NK-92 (cell line): ENCODE results near the gene IQSEC1.

Source experiments
- DNase-seq: peaks from one replicate; lab custom pipeline; 2025; ENCODE audit not compliant: unreplicated experiment; lab: John Stamatoyannopoulos, UW

The IQSEC1 gene

DNA sequence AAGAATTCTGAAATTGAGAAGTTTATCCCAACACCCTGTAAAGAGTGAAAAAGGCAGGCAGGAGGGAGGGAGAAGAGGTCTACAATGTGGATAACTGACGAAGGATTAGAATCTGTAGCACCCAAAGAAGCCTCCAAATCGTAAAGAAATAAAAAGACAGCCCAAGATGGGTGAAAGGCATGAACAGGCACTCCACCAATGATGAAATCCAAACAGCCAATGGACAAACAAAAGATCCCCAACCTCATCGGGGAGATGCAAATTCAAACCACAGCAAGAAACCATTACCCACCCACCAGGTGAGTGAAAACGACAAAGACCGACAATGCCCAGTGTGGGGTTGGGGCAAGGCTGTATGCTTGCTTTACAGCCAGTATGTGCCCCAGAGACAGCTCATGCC lies 85.6 kb downstream of the IQSEC1 start:
- DNase-seq: no peak

DNA sequence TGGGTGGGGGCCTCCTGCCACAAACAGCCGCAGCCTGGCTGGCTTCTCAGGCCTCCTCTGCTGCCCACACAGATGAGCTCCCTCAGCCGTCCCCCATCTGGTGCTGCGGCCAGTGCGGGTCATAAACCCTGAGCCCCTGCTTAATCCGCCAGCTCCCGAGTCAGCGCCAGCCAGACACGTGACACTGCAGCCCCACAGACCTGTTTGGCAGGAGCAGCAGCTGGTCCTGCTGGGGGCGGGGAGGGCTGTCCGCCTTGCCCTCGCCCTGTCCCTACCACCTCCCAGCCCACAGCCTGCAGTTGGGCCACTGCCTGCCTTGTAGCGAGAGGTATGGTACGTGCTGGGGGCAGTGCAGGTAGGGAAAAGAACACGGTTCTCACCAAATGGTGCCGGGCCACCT lies 86.2 kb downstream of the IQSEC1 start:
- no peak for DNase-seq

- DNase-seq: no peak
Observed at GRCh38 chr3:12986521-12986920, 86.7 kb downstream of the IQSEC1 start.

DNA sequence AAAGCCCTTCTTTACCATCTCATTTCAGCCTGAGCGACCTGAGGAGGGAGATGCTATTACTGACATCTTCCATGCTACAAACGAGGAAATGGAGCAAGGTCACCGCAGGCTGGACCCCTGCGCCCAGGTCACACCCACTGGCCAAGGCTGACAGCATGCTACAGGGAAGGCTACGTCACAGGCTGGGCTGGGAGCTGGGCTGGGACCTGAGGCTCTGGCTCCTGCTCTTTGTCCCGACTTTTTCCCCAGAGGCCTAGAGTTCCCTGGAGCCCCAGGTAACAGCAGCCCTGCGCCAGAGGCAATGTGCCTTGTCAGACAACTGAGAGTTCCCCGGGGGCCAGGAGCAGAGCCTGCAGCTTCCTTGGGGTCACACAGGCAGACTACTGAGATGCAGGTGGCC lies 87.2 kb downstream of the IQSEC1 start:
- no peak for DNase-seq

GRCh38 chr3:12985148-12985547 lies 88.1 kb downstream of the IQSEC1 start:
- no peak for DNase-seq

DNA sequence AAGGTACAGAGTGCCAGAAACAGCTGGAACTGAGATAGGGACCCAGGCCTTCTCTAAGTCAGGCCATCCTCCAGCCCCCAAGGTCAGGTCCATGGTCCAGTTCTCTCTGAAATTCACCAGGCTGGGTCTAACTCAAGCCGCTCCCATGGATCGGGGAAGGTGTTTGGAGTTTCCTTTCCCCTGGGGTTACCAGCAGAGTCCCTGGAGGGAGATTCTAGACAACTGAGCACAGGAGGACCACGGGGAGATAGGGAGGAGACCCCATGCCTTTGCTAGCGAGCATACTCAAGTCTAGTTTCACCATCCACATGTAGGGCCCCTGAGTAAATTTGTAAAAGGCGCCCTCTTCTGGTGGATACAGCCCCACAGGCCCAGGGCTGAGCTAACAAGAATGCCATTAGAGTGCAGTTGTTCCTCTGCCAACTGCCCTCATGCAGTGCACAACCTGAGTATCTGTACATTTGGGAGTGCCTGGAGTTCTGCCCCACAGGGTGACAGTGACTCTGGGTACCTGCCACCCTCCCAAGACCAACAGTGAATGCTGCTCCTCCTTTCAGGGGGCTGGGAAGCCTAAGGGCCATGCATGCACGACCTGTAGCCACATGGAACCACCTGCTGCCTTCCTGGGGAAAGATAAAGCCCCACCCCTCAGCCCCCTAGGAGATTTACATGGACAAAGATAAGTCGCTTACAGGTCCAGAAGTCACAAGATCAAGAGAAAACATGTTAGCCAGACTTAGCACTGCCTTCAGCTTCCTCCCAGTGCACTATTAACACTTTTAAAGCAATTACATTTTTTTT lies 89.0 kb downstream of the IQSEC1 start:
- no peak for DNase-seq

- no peak for DNase-seq
Observed at GRCh38 chr3:12983319-12983718, 89.9 kb downstream of the IQSEC1 start.

DNA sequence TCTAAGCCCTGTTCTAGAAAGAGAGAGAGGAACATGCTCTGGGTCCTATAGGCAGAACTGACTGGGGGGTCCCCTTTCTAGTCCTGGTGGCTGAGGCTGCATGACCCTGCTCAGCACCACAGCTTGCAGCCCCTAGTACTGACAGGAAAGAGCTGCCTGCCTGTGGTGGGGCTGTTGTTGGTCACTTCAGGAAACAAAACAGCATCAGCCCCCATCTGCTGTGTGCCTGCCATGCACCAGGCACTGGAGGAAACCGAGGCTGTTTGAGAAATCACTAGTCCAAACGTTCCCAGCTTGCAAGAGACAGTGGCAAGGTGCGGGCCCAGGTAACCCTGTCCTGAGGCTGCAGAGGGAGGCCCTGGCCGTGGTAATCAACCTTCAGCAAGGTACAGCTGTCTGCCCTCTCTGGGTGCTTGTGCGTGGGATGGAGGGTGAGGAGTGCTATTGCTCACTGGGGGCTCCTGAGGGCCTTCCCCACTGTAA lies 90.6 kb downstream of the IQSEC1 start:
- DNase-seq: no peak

- DNase-seq: no peak
Observed at GRCh38 chr3:12981306-12982275, 91.6 kb downstream of the IQSEC1 start.

DNA sequence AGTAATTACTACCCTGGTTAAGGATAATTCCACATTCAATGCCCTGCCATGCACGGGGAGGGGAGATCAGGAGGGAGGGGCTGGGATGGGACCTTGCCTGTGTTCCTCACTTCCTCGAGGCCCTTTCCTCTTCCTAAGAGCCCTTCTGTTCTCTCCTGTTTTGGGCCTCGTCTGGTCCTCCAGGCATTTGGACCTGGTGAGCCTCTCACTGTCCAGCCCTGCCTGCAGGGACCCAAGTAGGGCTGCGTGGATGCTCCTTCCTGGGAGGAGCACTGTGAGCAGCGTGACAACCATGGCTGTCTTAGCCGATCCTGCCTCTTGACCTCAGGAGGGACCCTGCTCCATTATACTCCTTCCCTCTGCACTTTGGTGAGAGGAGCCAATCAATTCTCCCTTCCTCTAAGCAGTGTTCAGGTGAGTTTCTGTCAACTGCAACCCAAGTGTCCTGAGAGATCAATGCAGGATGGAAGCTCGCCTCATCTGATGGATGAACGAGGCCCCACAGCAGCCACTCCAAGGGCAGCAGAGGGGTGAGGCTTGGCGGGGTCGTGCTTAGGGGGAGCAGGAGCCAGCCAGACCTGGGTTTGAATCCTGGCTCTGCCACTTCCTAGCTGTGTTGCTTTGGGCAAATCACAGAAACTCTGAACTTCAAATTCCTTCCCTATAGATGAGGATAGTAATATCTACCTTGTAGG lies 92.5 kb downstream of the IQSEC1 start:
- no peak for DNase-seq

DNA sequence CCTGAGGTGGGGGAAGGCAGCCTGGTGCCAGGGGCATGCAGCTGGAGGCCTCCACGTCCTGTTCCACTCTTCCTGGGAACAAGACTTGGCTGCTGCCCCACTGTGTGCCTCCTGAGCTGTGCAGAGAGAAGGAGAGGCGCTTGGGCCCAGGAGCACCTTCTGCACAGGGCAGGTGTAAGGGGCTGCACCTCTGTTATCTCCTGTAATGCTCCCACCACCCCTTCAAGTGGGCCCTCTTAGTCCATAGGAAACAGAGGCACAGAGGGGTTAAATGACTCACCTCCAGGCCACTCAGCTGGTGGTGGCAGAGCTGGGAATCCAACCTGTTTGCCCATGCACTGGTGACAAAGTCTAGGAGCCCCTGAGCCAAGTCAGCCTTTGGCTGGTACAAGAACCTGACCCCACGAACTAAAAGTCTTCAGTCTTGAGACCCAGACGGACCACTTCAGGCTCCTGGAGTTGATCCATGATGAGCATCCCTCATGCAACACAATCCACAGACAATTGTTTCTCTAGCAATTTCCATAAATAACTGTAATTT lies 93.2 kb downstream of the IQSEC1 start:
- no peak for DNase-seq

DNA sequence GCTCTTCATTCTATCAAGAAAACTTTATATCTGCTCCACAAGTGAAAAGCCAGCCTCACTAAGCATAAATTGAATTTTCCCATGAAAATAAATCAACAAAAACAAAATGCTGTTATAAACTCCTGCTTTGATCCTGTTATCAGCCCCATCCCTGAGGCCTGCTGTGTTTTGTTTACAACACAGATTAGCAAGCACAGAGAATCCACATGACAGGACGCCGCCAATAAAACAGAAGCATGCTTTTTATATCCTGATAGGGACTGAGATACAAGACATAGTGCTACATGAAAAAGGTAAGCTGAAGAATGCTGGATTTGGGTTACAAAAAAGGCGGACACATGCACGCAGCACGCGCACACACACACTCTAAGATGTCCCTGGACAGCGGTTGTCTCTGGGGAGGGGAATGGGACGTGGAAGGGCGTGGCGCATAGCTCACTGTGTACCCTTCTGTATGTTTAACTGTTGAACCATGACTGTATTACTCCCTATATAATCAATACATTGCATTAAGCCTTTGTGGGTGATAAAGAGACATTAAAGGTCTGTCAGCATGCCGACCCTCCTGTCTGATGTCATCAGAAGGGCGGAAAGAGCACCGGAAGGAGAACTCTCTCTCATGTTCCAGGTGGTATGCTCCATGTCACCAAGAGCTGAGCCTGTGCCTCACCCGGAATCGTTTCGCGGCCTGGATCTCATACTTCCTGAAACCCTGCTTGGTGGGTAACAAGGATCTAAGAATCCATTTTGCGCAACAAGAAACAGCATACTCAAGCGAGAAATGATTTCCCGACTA lies 93.9 kb downstream of the IQSEC1 start:
- no peak for DNase-seq

GRCh38 chr3:12978682-12979081 lies 94.5 kb downstream of the IQSEC1 start:
- no peak for DNase-seq

- no peak for DNase-seq
Observed at GRCh38 chr3:12977117-12977808, 96.0 kb downstream of the IQSEC1 start.

DNA sequence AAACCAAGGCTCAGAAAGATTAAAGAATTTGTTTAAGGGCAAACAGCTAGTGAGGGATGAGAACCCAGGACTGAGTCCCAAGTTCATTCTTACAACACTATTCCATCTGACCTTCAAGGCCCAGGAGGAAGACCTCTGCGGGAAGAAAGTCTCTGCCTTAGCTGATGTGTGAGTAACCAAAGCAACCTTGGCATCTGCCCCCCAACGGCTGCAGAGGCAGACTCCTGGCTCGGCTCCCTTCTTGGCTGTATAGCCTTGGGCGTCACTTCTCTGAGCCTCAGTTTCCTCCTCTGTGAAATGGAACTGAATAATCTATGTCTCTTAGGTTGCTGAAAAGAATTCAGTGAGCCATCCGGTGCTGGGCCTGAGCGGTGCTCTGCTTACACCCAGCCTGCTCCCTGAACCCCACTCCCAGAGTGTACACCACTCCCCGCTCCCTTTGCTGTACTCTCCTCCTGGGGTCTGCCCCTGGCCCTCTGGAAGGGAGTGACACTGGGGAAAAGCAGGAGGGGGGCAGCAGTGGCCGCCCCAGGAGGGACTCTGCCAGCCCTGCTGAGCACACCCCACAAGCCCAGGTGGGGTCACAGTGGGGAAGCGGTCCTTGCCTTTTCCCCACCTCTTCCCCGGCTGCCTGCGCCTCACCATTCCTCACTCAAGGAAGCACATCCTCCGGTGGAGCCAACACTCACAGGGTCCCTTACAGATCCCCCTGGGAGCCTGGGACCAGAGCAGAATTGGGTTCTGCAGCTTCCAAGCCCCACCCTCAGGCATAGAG lies 97.3 kb downstream of the IQSEC1 start:
- no peak for DNase-seq

- DNase-seq: no peak
Observed at GRCh38 chr3:12974819-12975218, 98.4 kb downstream of the IQSEC1 start.

DNA sequence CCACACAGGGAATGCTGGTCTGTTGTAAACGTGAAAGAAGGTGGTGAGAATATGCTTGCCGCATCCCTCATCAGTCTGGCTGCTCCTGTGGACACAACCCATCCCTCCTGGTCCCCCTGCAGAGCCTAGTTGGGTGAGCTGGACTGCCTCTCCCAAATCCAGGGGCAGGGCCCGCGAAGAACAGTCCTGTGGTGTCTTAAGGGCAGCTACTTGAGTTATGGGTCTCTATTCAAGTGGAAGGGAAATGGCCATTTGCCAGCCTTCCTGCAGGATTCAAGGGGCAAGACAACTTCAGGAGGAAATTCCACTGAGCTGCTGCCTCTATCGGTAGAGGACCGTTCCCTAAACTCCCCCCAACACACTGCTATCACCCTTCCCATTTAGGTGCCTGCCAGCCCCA lies 98.9 kb downstream of the IQSEC1 start:
- no peak for DNase-seq

GRCh38 chr3:12973827-12974226 lies 99.4 kb downstream of the IQSEC1 start:
- no peak for DNase-seq
